ENCODE data around the gene OR4D11. TPM values are rescaled to one million over a fixed set of nuclear protein-coding genes. Genes with fewer than 3 reads are reported as not detected.

Gene OR4D11
- total and polyA plus RNA-seq, 2 of the 13 experiments (the other 11 are each of a cell fraction or from before 2014, with no cell fraction given): not detected

DNA sequence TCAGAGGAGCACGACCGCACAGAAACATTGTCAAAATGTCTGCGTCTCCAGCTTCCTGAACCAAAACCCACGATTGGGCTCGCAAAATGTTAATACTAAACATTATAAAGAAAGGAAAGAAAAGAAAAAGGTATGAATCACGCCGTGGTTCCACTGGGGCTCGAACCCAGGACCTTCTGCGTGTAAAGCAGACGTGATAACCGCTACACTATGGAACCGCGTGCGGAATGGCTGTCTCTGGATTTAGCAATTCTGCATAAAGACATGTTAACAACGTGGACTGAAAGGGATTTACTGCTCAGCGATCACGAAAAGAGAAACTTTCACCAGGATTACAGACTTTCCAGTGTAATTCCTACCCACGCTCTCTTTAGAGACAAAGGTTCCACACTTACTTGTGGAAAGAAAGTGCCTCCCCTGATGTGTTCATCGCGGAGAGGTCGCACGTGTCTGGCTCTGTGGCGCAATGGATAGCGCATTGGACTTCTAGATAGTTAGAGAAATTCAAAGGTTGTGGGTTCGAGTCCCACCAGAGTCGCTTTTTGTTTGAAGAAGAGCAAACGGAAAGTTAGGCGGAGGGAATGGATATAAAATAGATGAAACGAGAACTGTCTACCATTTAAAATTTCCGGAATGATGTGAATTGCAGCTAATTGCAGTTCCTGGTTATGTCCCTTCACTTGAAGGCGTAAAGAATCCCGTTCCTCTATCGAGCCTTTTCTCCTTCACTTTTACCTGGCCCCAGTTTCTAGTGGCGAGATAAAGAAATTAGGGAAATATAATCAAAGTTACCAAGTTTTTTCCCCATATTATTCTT, 47.7 kb downstream of the OR4D11 start:
- POLR2A ChIA-PET: interaction anchor here (0.7 to 2.8 kb wide), 5 partner anchors 9 to 1799 kb away, joined by 4 to 15 read pairs (median 8); partner anchors contain the start of genes BTBD18, OSBP and PATL1
- TF ChIP-seq ZKSCAN1 (IDR thresholded peaks at IDR 0.05; ENCODE audit: low read length): no peak; the same call in 1 of the 2 replicates
- TF ChIP-seq JUND (CRISPR knock-in tag; IDR thresholded peaks at IDR 0.05): peak; percentile 12; the same call in 1 of the 2 replicates
- TF ChIP-seq, protein P1, sequence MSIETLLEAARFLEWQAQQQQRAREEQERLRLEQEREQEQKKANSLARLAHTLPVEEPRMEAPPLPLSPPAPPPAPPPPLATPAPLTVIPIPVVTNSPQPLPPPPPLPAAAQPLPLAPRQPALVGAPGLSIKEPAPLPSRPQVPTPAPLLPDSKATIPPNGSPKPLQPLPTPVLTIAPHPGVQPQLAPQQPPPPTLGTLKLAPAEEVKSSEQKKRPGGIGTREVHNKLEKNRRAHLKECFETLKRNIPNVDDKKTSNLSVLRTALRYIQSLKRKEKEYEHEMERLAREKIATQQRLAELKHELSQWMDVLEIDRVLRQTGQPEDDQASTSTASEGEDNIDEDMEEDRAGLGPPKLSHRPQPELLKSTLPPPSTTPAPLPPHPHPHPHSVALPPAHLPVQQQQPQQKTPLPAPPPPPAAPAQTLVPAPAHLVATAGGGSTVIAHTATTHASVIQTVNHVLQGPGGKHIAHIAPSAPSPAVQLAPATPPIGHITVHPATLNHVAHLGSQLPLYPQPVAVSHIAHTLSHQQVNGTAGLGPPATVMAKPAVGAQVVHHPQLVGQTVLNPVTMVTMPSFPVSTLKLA (IDR thresholded peaks at IDR 0.05): peak; percentile 76
- TF ChIP-seq ZNF224 (CRISPR knock-in tag; IDR thresholded peaks at IDR 0.05): peak; percentile 78; the same call in 1 of the 2 replicates
- peak; percentile 24; the same call in 1 of the 2 replicates for TF ChIP-seq ZKSCAN8 (CRISPR knock-in tag; IDR thresholded peaks at IDR 0.05; ENCODE audit: borderline replicate concordance)
- no peak for TF ChIP-seq ZNF12 (CRISPR knock-in tag; IDR thresholded peaks at IDR 0.05)
- peak; percentile 17; the same call in 1 of the 2 replicates for TF ChIP-seq ZBED4 (CRISPR knock-in tag; IDR thresholded peaks at IDR 0.05; ENCODE audit: borderline replicate concordance)
- TF ChIP-seq, protein P2, sequence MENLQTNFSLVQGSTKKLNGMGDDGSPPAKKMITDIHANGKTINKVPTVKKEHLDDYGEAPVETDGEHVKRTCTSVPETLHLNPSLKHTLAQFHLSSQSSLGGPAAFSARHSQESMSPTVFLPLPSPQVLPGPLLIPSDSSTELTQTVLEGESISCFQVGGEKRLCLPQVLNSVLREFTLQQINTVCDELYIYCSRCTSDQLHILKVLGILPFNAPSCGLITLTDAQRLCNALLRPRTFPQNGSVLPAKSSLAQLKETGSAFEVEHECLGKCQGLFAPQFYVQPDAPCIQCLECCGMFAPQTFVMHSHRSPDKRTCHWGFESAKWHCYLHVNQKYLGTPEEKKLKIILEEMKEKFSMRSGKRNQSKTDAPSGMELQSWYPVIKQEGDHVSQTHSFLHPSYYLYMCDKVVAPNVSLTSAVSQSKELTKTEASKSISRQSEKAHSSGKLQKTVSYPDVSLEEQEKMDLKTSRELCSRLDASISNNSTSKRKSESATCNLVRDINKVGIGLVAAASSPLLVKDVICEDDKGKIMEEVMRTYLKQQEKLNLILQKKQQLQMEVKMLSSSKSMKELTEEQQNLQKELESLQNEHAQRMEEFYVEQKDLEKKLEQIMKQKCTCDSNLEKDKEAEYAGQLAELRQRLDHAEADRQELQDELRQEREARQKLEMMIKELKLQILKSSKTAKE (CRISPR knock-in tag; IDR thresholded peaks at IDR 0.05; ENCODE audit: borderline replicate concordance): 0 out of 2 replicates have a peak, but pooled peaks have one; percentile 22
- TF ChIP-seq ZFP82 (CRISPR knock-in tag; IDR thresholded peaks at IDR 0.05; ENCODE audit: borderline replicate concordance): no peak
- peak; percentile 2; the same call in 1 of the 2 replicates for TF ChIP-seq ZNF691 (CRISPR knock-in tag; IDR thresholded peaks at IDR 0.05; ENCODE audit: borderline replicate concordance, low read depth)
- TF ChIP-seq XBP1 (CRISPR knock-in tag; IDR thresholded peaks at IDR 0.05): peak; percentile 24; the same call in 1 of the 2 replicates
- TF ChIP-seq, protein P3, sequence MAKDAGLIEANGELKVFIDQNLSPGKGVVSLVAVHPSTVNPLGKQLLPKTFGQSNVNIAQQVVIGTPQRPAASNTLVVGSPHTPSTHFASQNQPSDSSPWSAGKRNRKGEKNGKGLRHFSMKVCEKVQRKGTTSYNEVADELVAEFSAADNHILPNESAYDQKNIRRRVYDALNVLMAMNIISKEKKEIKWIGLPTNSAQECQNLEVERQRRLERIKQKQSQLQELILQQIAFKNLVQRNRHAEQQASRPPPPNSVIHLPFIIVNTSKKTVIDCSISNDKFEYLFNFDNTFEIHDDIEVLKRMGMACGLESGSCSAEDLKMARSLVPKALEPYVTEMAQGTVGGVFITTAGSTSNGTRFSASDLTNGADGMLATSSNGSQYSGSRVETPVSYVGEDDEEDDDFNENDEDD (CRISPR knock-in tag; IDR thresholded peaks at IDR 0.05; ENCODE audit: borderline replicate concordance): peak; percentile 14; the same call in 1 of the 2 replicates

More for the DNA sequence above, 47.7 kb downstream of the OR4D11 start:
- Histone ChIP-seq H3K36me3 (replicated peaks in 1 of 2; ENCODE audit: control insufficient read depth in 1 of 2, insufficient read depth in 2 of 2, low read length in 2 of 2) (no peaks in the 10 kb centered on the region), H3K4me2 (ENCODE audit: low read depth, low read length) (peak overlapping the region; percentile 84), H3K27me3 (ENCODE audit: control insufficient read depth in 1 of 2, insufficient read depth in 2 of 2, low read length in 2 of 2) (no peaks in the 10 kb centered on the region; a peak in 2 of 5 replicates), H3K4me3 (replicated peaks in 1 of 3; ENCODE audit: insufficient read depth in 1 of 3, low read depth in 2 of 3, low read length in 3 of 3) (peak overlapping the region; percentile 62 to 72 (median 72)), H2AFZ (ENCODE audit: low read length) (peak overlapping the region; percentile 34), H3K27ac (ENCODE audit: extremely low read length, insufficient read depth, low read length) (peak overlapping the region; percentile 79), H3K79me2 (ENCODE audit: insufficient read depth, low read length) (no peaks in the 10 kb centered on the region), H4K20me1 (ENCODE audit: insufficient read depth, low read length) (no peaks in the 10 kb centered on the region), H3K9ac (ENCODE audit: insufficient read depth, low read depth, low read length) (peak overlapping the region; percentile 64), H3K4me1 (ENCODE audit: insufficient read depth, low read length) (peaks cover 29% of the 10 kb centered on the region), H3K9me3 (ENCODE audit: low read length) (no peaks in the 10 kb centered on the region)
- peak; percentile 89 for DNase-seq (ENCODE audit: low spot score)
- FAIRE-seq: no peak
- WGBS (ENCODE audit: low lambda C conversion rate): 6% methylated on average over 33 of the region's 34 CpGs
- in situ Hi-C loops (cut with HindIII; ENCODE audit: extremely low pct_ligation_motif_present, low pct_unique_long_range_greater_than_20kb): no loop called here
- intact Hi-C loops (cut with micrococcal nuclease; ENCODE audit: unreplicated experiment): loop anchor here (1.0 to 5.0 kb wide), 7 partner anchors 9 to 251 kb away; partner anchors contain the start of genes OSBP and PATL1
- ATAC-seq: peak; percentile 39
- BruUV-seq (replicated peaks): no TSS peak
- CTCF ChIA-PET (ENCODE audit: low intra/inter-chr PET ratio, low total read pairs): no interaction called here
